K562 (cell line): ENCODE measurements around the gene DALRD3. TPM values are rescaled to one million over a fixed set of nuclear protein-coding genes. Genes with fewer than 3 reads are reported as not detected.
A peak's percentile ranks its signal among the peaks of the same experiment; 100 is the strongest.

ENCODE experiments used
- ARID2 ChIP-seq: fragments of 450-650 bp; IDR thresholded peaks from 2 replicates; pipeline ENCODE4 v1.6.1; 2017; ENCODE audit warnings: antibody characterized with exemption, mild to moderate bottlenecking
- BDP1 ChIP-seq: IDR thresholded peaks from 3 replicates; pipeline ENCODE4 v1.6.1; 2011; ENCODE audit not compliant: insufficient read length, insufficient read depth
- DEAF1 ChIP-seq: fragments of 450-650 bp; formaldehyde crosslinking; IDR thresholded peaks from 2 replicates; pipeline ENCODE4 v1.4.0; 2020; ENCODE audit warnings: mild to moderate bottlenecking, moderate library complexity
- EP300 ChIP-seq: IDR thresholded peaks from 2 replicates; pipeline ENCODE4 v1.6.1; 2012; ENCODE audit warnings: low read length, improper control_type of control experiment
- GABPB1 ChIP-seq: sonication (generic); formaldehyde crosslinking; IDR thresholded peaks from 2 replicates; pipeline ENCODE4 v1.8.0; 2022; ENCODE audit warnings: mild to moderate bottlenecking, missing genetic modification reagents
- HDAC2 ChIP-seq: fragments of 450-650 bp; IDR thresholded peaks from 2 replicates; pipeline ENCODE4 v1.6.1; 2016; ENCODE audit warnings: mild to moderate bottlenecking
- HNRNPL ChIP-seq: fragments of 200-400 bp; formaldehyde crosslinking; IDR thresholded peaks from 2 replicates; pipeline ENCODE4 v1.6.1; 2017; ENCODE audit warnings: low read depth, mild to moderate bottlenecking, low read length
- HOXB6 ChIP-seq: fragments of 250-450 bp; sonication (Bioruptor Pico); IDR thresholded peaks from 2 replicates; pipeline ENCODE4 v1.5.1; 2022; ENCODE audit warnings: mild to moderate bottlenecking, borderline replicate concordance
- NUFIP1 ChIP-seq: fragments of 450-650 bp; IDR thresholded peaks from 2 replicates; pipeline ENCODE4 v1.6.1; 2018; ENCODE audit not compliant: partially characterized antibody
- PHB2 ChIP-seq: fragments of 450-650 bp; IDR thresholded peaks from 2 replicates; pipeline ENCODE4 v1.6.1; 2017; ENCODE audit warnings: low read depth
- POLR2G ChIP-seq: fragments of 200-400 bp; formaldehyde crosslinking; IDR thresholded peaks from 2 replicates; pipeline ENCODE4 v1.6.1; 2017; ENCODE audit warnings: low read depth, mild to moderate bottlenecking, antibody characterized with exemption, low read length, moderate library complexity
- SMAD4 ChIP-seq: fragments of 250-450 bp; sonication (Bioruptor Pico); conservative IDR thresholded peaks from 2 replicates; pipeline ENCODE4 v1.8.0; 2021; ENCODE audit warnings: inconsistent platforms, mild to moderate bottlenecking, moderate library complexity
- SNAPC5 ChIP-seq: fragments of 250-450 bp; sonication (Bioruptor Pico); IDR thresholded peaks from 2 replicates; pipeline ENCODE4 v1.8.0; 2021; ENCODE audit warnings: moderate library complexity, mild to moderate bottlenecking, inconsistent platforms
- SREBF1 ChIP-seq: fragments of 150-350 bp; IDR thresholded peaks from 2 replicates; pipeline ENCODE4 v1.6.1; 2014; ENCODE audit warnings: antibody characterized with exemption, low read depth, low read length, borderline replicate concordance
- U2AF2 ChIP-seq: fragments of 200-400 bp; formaldehyde crosslinking; optimal IDR thresholded peaks from 2 replicates; pipeline ENCODE3; 2017; ENCODE audit warnings: low read depth, mild to moderate bottlenecking, low read length
- USF1 ChIP-seq: sonication (generic); formaldehyde crosslinking; IDR thresholded peaks from 2 replicates; pipeline ENCODE4 v1.9.0; 2022; ENCODE audit warnings: mild to moderate bottlenecking, missing genetic modification reagents
- ZBTB8A ChIP-seq: fragments of 450-650 bp; IDR thresholded peaks from 2 replicates; pipeline ENCODE4 v1.6.1; 2018; ENCODE audit warnings: mild to moderate bottlenecking, moderate library complexity; ENCODE audit not compliant: partially characterized antibody
- ZFPM2 ChIP-seq: fragments of 250-450 bp; sonication (Bioruptor Pico); IDR thresholded peaks from 2 replicates; pipeline ENCODE4 v1.5.1; 2022; ENCODE audit warnings: mild to moderate bottlenecking
- ZNF583 ChIP-seq: fragments of 250-450 bp; sonication (Bioruptor Pico); IDR thresholded peaks from 2 replicates; pipeline ENCODE4 v1.4.0; 2020
- ZNF644 ChIP-seq: fragments of 200-800 bp; sonication (Bioruptor generic); IDR thresholded peaks from 2 replicates; pipeline ENCODE4 v1.6.1; 2016; ENCODE audit warnings: low read depth, missing genetic modification characterization, missing compliant biosample characterization
- ZNF668 ChIP-seq: fragments of 250-450 bp; sonication (Bioruptor Pico); IDR thresholded peaks from 2 replicates; pipeline ENCODE4 v1.8.0; 2022; ENCODE audit warnings: mild to moderate bottlenecking, inconsistent platforms
- ZNF695 ChIP-seq: fragments of 450-650 bp; formaldehyde crosslinking; IDR thresholded peaks from 2 replicates; pipeline ENCODE4 v1.4.0; 2020; ENCODE audit warnings: mild to moderate bottlenecking, moderate library complexity
- polyA plus RNA-seq, 8 experiments: library from polyadenylated mRNA; depleted of rRNA in 4 of 8; stranded (reverse) in 5 of 8; unstranded in 3 of 8; fragments of >200 nt; fragmentation: Nextera tagmentation in 2 of 8; fragmentation: Illumina TruSeq in 1 of 8; extraction: Ambion mirVana in 2 of 8; extraction: Trizol in 1 of 8; gene quantifications; 2 replicates each; pipeline versions ENCODE4 v1.2.1 to v1.2.3, GENCODE V29; 2011 to 2014; ENCODE audit warnings: inconsistent platforms in 1 of 8, missing spikeins in 1 of 8
- total RNA-seq, 7 experiments: library from RNA; depleted of rRNA in 6 of 7; stranded (reverse); fragments of >200 nt in 6 of 7; fragmentation: Illumina TruSeq in 2 of 7; extraction: Trizol in 2 of 7; gene quantifications; 2 replicates each; pipeline versions ENCODE4 v1.2.1 to v1.2.3, GENCODE V29; 2011 to 2021; ENCODE audit warnings: low replicate concordance in 1 of 7
- TF ChIP-seq, protein P1 (sequence below): sonication (generic); formaldehyde crosslinking; IDR thresholded peaks from 2 replicates; pipeline ENCODE4 v1.8.1; 2023; ENCODE audit warnings: mild to moderate bottlenecking, missing genetic modification reagents
- TF ChIP-seq, protein P2 (sequence below): fragments of 250-450 bp; sonication (Bioruptor Pico); IDR thresholded peaks from 2 replicates; pipeline ENCODE4 v1.8.0; 2022; ENCODE audit warnings: moderate library complexity, mild to moderate bottlenecking, inconsistent platforms
- TF ChIP-seq, protein P3 (sequence below): fragments of 450-650 bp; IDR thresholded peaks from 2 replicates; pipeline ENCODE4 v1.6.1; 2017; ENCODE audit warnings: mild to moderate bottlenecking, moderate library complexity

Gene DALRD3
- total and polyA plus RNA-seq, 9 of the 15 experiments (the other 6 are each of a cell fraction or from before 2014, with no cell fraction given): 6.6 to 31.3 (median 14.4) TPM

GRCh38 chr3:49017971-49018706 is at the start of gene DALRD3 (continued):
- TF ChIP-seq PHB2 (no peak), EP300 (no peak), ZNF695 (CRISPR knock-in tag) (no peak), ZNF583 (CRISPR knock-in tag) (no peak), SNAPC5 (CRISPR knock-in tag) (no peak), HOXB6 (CRISPR knock-in tag) (no peak), ZFPM2 (CRISPR knock-in tag) (no peak), HDAC2 (no peak), ZNF644 (no peak), BDP1 (no peak), SREBF1 (no peak), DEAF1 (no peak), ZBTB8A (no peak), ZNF668 (no peak), POLR2G (peak; percentile 86), HNRNPL (no peak), NUFIP1 (no peak), GABPB1 (CRISPR knock-in tag) (peak; percentile 72), USF1 (no peak), U2AF2 (no peak), SMAD4 (peak; percentile 84), ARID2 (no peak)
- TF ChIP-seq, protein P1, sequence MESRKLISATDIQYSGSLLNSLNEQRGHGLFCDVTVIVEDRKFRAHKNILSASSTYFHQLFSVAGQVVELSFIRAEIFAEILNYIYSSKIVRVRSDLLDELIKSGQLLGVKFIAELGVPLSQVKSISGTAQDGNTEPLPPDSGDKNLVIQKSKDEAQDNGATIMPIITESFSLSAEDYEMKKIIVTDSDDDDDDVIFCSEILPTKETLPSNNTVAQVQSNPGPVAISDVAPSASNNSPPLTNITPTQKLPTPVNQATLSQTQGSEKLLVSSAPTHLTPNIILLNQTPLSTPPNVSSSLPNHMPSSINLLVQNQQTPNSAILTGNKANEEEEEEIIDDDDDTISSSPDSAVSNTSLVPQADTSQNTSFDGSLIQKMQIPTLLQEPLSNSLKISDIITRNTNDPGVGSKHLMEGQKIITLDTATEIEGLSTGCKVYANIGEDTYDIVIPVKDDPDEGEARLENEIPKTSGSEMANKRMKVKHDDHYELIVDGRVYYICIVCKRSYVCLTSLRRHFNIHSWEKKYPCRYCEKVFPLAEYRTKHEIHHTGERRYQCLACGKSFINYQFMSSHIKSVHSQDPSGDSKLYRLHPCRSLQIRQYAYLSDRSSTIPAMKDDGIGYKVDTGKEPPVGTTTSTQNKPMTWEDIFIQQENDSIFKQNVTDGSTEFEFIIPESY (CRISPR knock-in tag): no peak
- TF ChIP-seq, protein P2, sequence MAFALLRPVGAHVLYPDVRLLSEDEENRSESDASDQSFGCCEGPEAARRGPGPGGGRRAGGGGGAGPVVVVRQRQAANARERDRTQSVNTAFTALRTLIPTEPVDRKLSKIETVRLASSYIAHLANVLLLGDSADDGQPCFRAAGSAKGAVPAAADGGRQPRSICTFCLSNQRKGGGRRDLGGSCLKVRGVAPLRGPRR (CRISPR knock-in tag): no peak
- TF ChIP-seq, protein P3, sequence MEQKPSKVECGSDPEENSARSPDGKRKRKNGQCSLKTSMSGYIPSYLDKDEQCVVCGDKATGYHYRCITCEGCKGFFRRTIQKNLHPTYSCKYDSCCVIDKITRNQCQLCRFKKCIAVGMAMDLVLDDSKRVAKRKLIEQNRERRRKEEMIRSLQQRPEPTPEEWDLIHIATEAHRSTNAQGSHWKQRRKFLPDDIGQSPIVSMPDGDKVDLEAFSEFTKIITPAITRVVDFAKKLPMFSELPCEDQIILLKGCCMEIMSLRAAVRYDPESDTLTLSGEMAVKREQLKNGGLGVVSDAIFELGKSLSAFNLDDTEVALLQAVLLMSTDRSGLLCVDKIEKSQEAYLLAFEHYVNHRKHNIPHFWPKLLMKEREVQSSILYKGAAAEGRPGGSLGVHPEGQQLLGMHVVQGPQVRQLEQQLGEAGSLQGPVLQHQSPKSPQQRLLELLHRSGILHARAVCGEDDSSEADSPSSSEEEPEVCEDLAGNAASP: no peak
